Muscle of leg (tissue), 11 donors: Measurements from ENCODE around the gene PCYOX1L. TPM values are rescaled to one million over a fixed set of nuclear protein-coding genes. Genes with fewer than 3 reads are reported as not detected.
A peak's percentile ranks its signal among the peaks of the same experiment; 100 is the strongest.

Source experiments
- DNase-seq: peaks from one replicate; pipeline ENCODE4 v3.0.0; 2013
- H3K27ac ChIP-seq: one replicate; pipeline ENCODE4 v1.5.1; 2013; ENCODE audit warnings: mild to moderate bottlenecking, low read length, control low read depth
- H3K27me3 ChIP-seq: one replicate; pipeline ENCODE4 v1.6.1; 2013; ENCODE audit warnings: low read length; ENCODE audit not compliant: control insufficient read depth, insufficient read depth
- H3K36me3 ChIP-seq: one replicate; pipeline ENCODE4 v1.6.1; 2013; ENCODE audit warnings: low read length; ENCODE audit not compliant: control insufficient read depth, insufficient read depth
- H3K4me1 ChIP-seq: one replicate; pipeline ENCODE4 v1.6.1; 2013; ENCODE audit warnings: low read length; ENCODE audit not compliant: control insufficient read depth, insufficient read depth
- H3K4me3 ChIP-seq: one replicate; pipeline ENCODE4 v1.5.1; 2013; ENCODE audit warnings: low read length, control low read depth
- H3K9me3 ChIP-seq: replicated peaks from 2 replicates; pipeline ENCODE4 v1.6.1; 2013; ENCODE audit warnings: low read depth, low read length; ENCODE audit not compliant: control insufficient read depth
- WGBS: methylation state at CpG from one replicate; pipeline ENCODE4 v1.1.5; 2013; ENCODE audit warnings: missing lambda C conversion rate; ENCODE audit not compliant: insufficient coverage; 5-methylcytosine and 5-hydroxymethylcytosine counted together
- polyA plus RNA-seq, 8 donors: library from polyadenylated mRNA; unstranded; fragments of 120-200 nt; gene quantifications; one replicate each; pipeline versions ENCODE4 v1.2.1 to v1.2.3, GENCODE V29; 2013; ENCODE audit warnings: inconsistent platforms in 1 of 8, low replicate concordance in 1 of 8; ENCODE audit not compliant: insufficient read length in 8 of 8, insufficient read depth in 1 of 8
- total RNA-seq: library from RNA; stranded (reverse); fragments of 120-200 nt; gene quantifications from one replicate; pipeline ENCODE4 v1.2.4, GENCODE V29; 2013

The PCYOX1L gene
- total and polyA plus RNA-seq, 9 donors: 6.3 to 11.6 (median 9.2) TPM

- peaks cover 59% of the 10 kb centered on the region for H3K4me1 ChIP-seq
- H3K4me3 ChIP-seq: no peak overlapping the region
- no peak for DNase-seq
- H3K9me3 ChIP-seq: no peaks in the 10 kb centered on the region
- H3K27me3 ChIP-seq: no peaks in the 10 kb centered on the region
- H3K27ac ChIP-seq: peak overlapping the region; percentile 77
- peaks cover 11% of the 10 kb centered on the region for H3K36me3 ChIP-seq
- 54% methylated on average over 5 of the region's 9 CpGs for WGBS
These were observed 60.0 kb downstream of the PCYOX1L start for GRCh38 chr5:149417711-149418368.

- 90% methylated on average over 2 of the region's 6 CpGs for WGBS
- no peaks in the 10 kb centered on the region for H3K9me3 ChIP-seq
- peaks cover 15% of the 10 kb centered on the region for H3K36me3 ChIP-seq
- peaks cover 69% of the 10 kb centered on the region for H3K4me1 ChIP-seq
- H3K4me3 ChIP-seq: no peak overlapping the region
- no peaks in the 10 kb centered on the region for H3K27me3 ChIP-seq
- no peak for DNase-seq
- H3K27ac ChIP-seq: peak overlapping the region; percentile 62
These were observed 61.2 kb downstream of the PCYOX1L start for GRCh38 chr5:149418910-149419531.

Other genes starting within 250 kb of the PCYOX1L start
- gene ABLIM3, start 216.6 kb upstream of the PCYOX1L start, total RNA-seq: 33.2 TPM
- 100 to 1,000 TPM in 6 of 8 donors, 10 to 100 TPM in 2; 71.5 to 131 (median 115) TPM for gene ABLIM3, start 216.6 kb upstream of the PCYOX1L start, polyA plus RNA-seq
- gene AFAP1L1, start 86.2 kb upstream of the PCYOX1L start, total RNA-seq: 75.3 TPM
- gene AFAP1L1, start 86.2 kb upstream of the PCYOX1L start, polyA plus RNA-seq: 100 to 1,000 TPM in 2 of 8 donors, 10 to 100 TPM in 6; 66.4 to 104 (median 85.2) TPM
- 14.1 TPM for gene GRPEL2, start 12.5 kb upstream of the PCYOX1L start, total RNA-seq
- 10 to 100 TPM; 11.0 to 22.6 (median 14.0) TPM for gene GRPEL2, start 12.5 kb upstream of the PCYOX1L start, polyA plus RNA-seq
- 423 TPM for gene IL17B, start 21.2 kb downstream of the PCYOX1L start, total RNA-seq
- 100 to 1,000 TPM; 151 to 377 (median 284) TPM for gene IL17B, start 21.2 kb downstream of the PCYOX1L start, polyA plus RNA-seq
- gene CSNK1A1, start 193.4 kb downstream of the PCYOX1L start, total RNA-seq: 150 TPM
- gene CSNK1A1, start 193.4 kb downstream of the PCYOX1L start, polyA plus RNA-seq: 100 to 1,000 TPM in 7 of 8 donors, 10 to 100 TPM in 1; 99.3 to 149 (median 132) TPM
- gene ARHGEF37, start 223.5 kb downstream of the PCYOX1L start, total RNA-seq: 3.9 TPM
- 1 to 10 TPM; 2.8 to 4.2 (median 3.6) TPM for gene ARHGEF37, start 223.5 kb downstream of the PCYOX1L start, polyA plus RNA-seq